WERI-Rb-1 (cell line): ENCODE measurements around the gene MINDY3.

ENCODE experiments used
- DNase-seq: peaks from one replicate; pipeline ENCODE4 v3.0.0-alpha.2; 2020
- H3K27ac ChIP-seq: fragments of 250-450 bp; sonication (Bioruptor Pico); 2 replicates; pipeline ENCODE4 v1.5.1; 2020; ENCODE audit warnings: mild to moderate bottlenecking, moderate library complexity
- H3K27me3 ChIP-seq: fragments of 250-450 bp; sonication (Bioruptor Pico); 2 replicates; pipeline ENCODE4 v1.5.1; 2021; ENCODE audit warnings: mild to moderate bottlenecking, low read depth, moderate library complexity; ENCODE audit not compliant: insufficient read depth, severe bottlenecking
- H3K36me3 ChIP-seq: fragments of 250-450 bp; sonication (Bioruptor Pico); 2 replicates; pipeline ENCODE4 v1.5.1; 2020; ENCODE audit warnings: mild to moderate bottlenecking, moderate library complexity
- H3K4me3 ChIP-seq: 2 replicates; pipeline ENCODE4 v1.5.1; 2011; ENCODE audit warnings: low read depth, mild to moderate bottlenecking, control low read depth, low read length
- H3K9me3 ChIP-seq: fragments of 250-450 bp; sonication (Bioruptor Pico); 2 replicates; pipeline ENCODE4 v1.5.1; 2021; ENCODE audit warnings: mild to moderate bottlenecking, moderate library complexity; ENCODE audit not compliant: severe bottlenecking
- CTCF ChIP-seq: IDR thresholded peaks from 2 replicates; pipeline ENCODE4 v1.5.1; 2011; ENCODE audit warnings: low read depth, mild to moderate bottlenecking, control low read depth, inconsistent platforms, low read length

Gene MINDY3

GRCh38 chr10:15863323-15863722, 3.0 kb upstream of the MINDY3 start:
- H3K4me3 ChIP-seq, result no peak overlapping the region
- no peaks in the 10 kb centered on the region for H3K9me3 ChIP-seq
- no peaks in the 10 kb centered on the region for H3K27me3 ChIP-seq
- no peak for TF ChIP-seq CTCF
- no peak for DNase-seq
- H3K36me3 ChIP-seq, result no peaks in the 10 kb centered on the region
- H3K27ac ChIP-seq, result no peak overlapping the region

GRCh38 chr10:15860692-15861201, 440 bp upstream of the MINDY3 start:
- Histone ChIP-seq H3K36me3 (no peaks in the 10 kb centered on the region), H3K4me3 (peak overlapping the region; percentile 95), H3K27ac (peak overlapping the region; percentile 45; the same call in 1 of the 2 replicates), H3K9me3 (no peaks in the 10 kb centered on the region), H3K27me3 (no peaks in the 10 kb centered on the region)
- no peak for DNase-seq
- no peak for TF ChIP-seq CTCF

- no peaks in the 10 kb centered on the region for H3K27me3 ChIP-seq
- no peak for TF ChIP-seq CTCF
- H3K27ac ChIP-seq, result no peak overlapping the region
- H3K4me3 ChIP-seq, result peak overlapping the region; percentile 95
- no peak for DNase-seq
- no peaks in the 10 kb centered on the region for H3K9me3 ChIP-seq
- H3K36me3 ChIP-seq, result no peaks in the 10 kb centered on the region
Measured at GRCh38 chr10:15859509-15859905, 800 bp downstream of the MINDY3 start.

- TF ChIP-seq CTCF, result no peak
- H3K36me3 ChIP-seq, result no peaks in the 10 kb centered on the region
- H3K27me3 ChIP-seq, result no peaks in the 10 kb centered on the region
- no peak for DNase-seq
- H3K4me3 ChIP-seq, result no peak overlapping the region
- no peak overlapping the region for H3K27ac ChIP-seq
- H3K9me3 ChIP-seq, result no peaks in the 10 kb centered on the region
Measured at GRCh38 chr10:15858861-15859281, 1.4 kb downstream of the MINDY3 start.

- H3K36me3 ChIP-seq, result no peaks in the 10 kb centered on the region
- no peak for DNase-seq
- no peak for TF ChIP-seq CTCF
- no peak overlapping the region for H3K27ac ChIP-seq
- no peaks in the 10 kb centered on the region for H3K9me3 ChIP-seq
- no peaks in the 10 kb centered on the region for H3K27me3 ChIP-seq
- H3K4me3 ChIP-seq, result no peak overlapping the region
Measured at GRCh38 chr10:15857107-15857575, 3.2 kb downstream of the MINDY3 start.
